Activated naive CD8-positive, alpha-beta T cell treated with anti-CD3 and anti-CD28 coated beads, Interleukin-2, amount 50 U/mL, for 24 hours (primary cell): ENCODE data around the gene CHRNE.

Experiments
- ATAC-seq: fragments of 150-1000 bp; cut with Tn5 transposase; one replicate; pipeline ENCODE4 v1.10.0; 2021
- DNase-seq: peaks from one replicate; pipeline ENCODE4 v3.0.0; 2021
- H3K27ac Mint-ChIP-seq: one replicate; pipeline ENCODE4 v1.8.0; 2021; ENCODE audit warnings: mild to moderate bottlenecking, mixed read lengths
- H3K27me3 Mint-ChIP-seq: one replicate; pipeline ENCODE4 v1.8.0; 2021; ENCODE audit warnings: mixed read lengths
- H3K36me3 Mint-ChIP-seq: one replicate; pipeline ENCODE4 v1.8.0; 2021; ENCODE audit warnings: low read depth, mixed read lengths
- H3K4me1 Mint-ChIP-seq: one replicate; pipeline ENCODE4 v1.8.0; 2021; ENCODE audit warnings: mixed read lengths
- H3K4me3 Mint-ChIP-seq: one replicate; pipeline ENCODE4 v1.8.0; 2021; ENCODE audit warnings: mild to moderate bottlenecking, moderate library complexity, mixed read lengths
- H3K9me3 Mint-ChIP-seq: one replicate; pipeline ENCODE4 v1.8.0; 2021; ENCODE audit warnings: mixed read lengths

CHRNE gene

GRCh38 chr17:4903051-4903818, at the start of gene CHRNE:
CHRNE (minus strand) TSS chr17:4903098; CDS start chr17:4903063, 35 bp downstream.
- no peaks in the 10 kb centered on the region for H3K9me3 Mint-ChIP-seq
- no peaks in the 10 kb centered on the region for H3K27me3 Mint-ChIP-seq
- peak within 1 kb of the TSS; percentile 53 for H3K4me3 Mint-ChIP-seq
- peak; percentile 51 for ATAC-seq
- peak within 1 kb of the TSS; percentile 17 for H3K27ac Mint-ChIP-seq
- peak; percentile 82 for DNase-seq
- peaks cover 39% of the 10 kb centered on the region for H3K4me1 Mint-ChIP-seq
- H3K36me3 Mint-ChIP-seq: no peaks in the 10 kb centered on the region

- ATAC-seq (no peak), DNase-seq (no peak)
- H3K27me3 Mint-ChIP-seq: peaks cover 1% of the 10 kb centered on the region
- peaks cover 24% of the 10 kb centered on the region for H3K4me1 Mint-ChIP-seq
- peaks cover 13% of the 10 kb centered on the region for H3K36me3 Mint-ChIP-seq
- no peaks in the 10 kb centered on the region for H3K9me3 Mint-ChIP-seq
- peak overlapping the region; percentile 99 for H3K4me3 Mint-ChIP-seq
- H3K27ac Mint-ChIP-seq: peak overlapping the region; percentile 92
These were observed 48.6 kb upstream of the CHRNE start for GRCh38 chr17:4951486-4951885.

- peaks cover 1% of the 10 kb centered on the region for H3K27me3 Mint-ChIP-seq
- peaks cover 20% of the 10 kb centered on the region for H3K36me3 Mint-ChIP-seq
- no peak for ATAC-seq
- H3K4me3 Mint-ChIP-seq: peak within 1 kb of the TSS; percentile 99
- H3K4me1 Mint-ChIP-seq: peaks cover 29% of the 10 kb centered on the region
- H3K9me3 Mint-ChIP-seq: no peaks in the 10 kb centered on the region
- peak; percentile 28 for DNase-seq
- peak within 1 kb of the TSS; percentile 92 for H3K27ac Mint-ChIP-seq
These were observed 47.9 kb upstream of the CHRNE start, which contains the start of gene ENO3 for GRCh38 chr17:4950746-4951204. ENO3 (plus strand) TSS chr17:4951119; CDS start chr17:4951830, 711 bp downstream.

- peak overlapping the region; percentile 92 for H3K27ac Mint-ChIP-seq
These were observed 47.3 kb upstream of the CHRNE start for GRCh38 chr17:4950075-4950745.

GRCh38 chr17:4949321-4950074, 46.6 kb upstream of the CHRNE start:
- peak overlapping the region; percentile 99 for H3K4me3 Mint-ChIP-seq
- peaks cover 42% of the 10 kb centered on the region for H3K4me1 Mint-ChIP-seq
- peak overlapping the region; percentile 92 for H3K27ac Mint-ChIP-seq
- peaks cover 1% of the 10 kb centered on the region for H3K27me3 Mint-ChIP-seq
- peaks cover 32% of the 10 kb centered on the region for H3K36me3 Mint-ChIP-seq
- DNase-seq (peak; percentile 79), ATAC-seq (peak; percentile 16)
- H3K9me3 Mint-ChIP-seq: no peaks in the 10 kb centered on the region

More at GRCh38 chr17:4950075-4950745, 47.3 kb upstream of the CHRNE start:
- Mint-ChIP-seq H3K27me3 (peaks cover 1% of the 10 kb centered on the region), H3K4me3 (peak overlapping the region; percentile 99), H3K4me1 (peaks cover 35% of the 10 kb centered on the region), H3K36me3 (peaks cover 26% of the 10 kb centered on the region), H3K9me3 (no peaks in the 10 kb centered on the region)
- DNase-seq: peak; percentile 48
- ATAC-seq: peak; percentile 11

- peak; percentile 81 for DNase-seq
- Mint-ChIP-seq H3K9me3 (no peaks in the 10 kb centered on the region), H3K36me3 (peaks cover 36% of the 10 kb centered on the region), H3K4me3 (peak overlapping the region; percentile 99), H3K27me3 (peaks cover 1% of the 10 kb centered on the region), H3K4me1 (peaks cover 48% of the 10 kb centered on the region), H3K27ac (peak overlapping the region; percentile 100)
- peak; percentile 34 for ATAC-seq
These were observed 46.0 kb upstream of the CHRNE start for GRCh38 chr17:4948931-4949320.

GRCh38 chr17:4948166-4948930, 45.5 kb upstream of the CHRNE start, which contains the start of gene PFN1:
PFN1 (minus strand) TSS chr17:4948530; CDS start chr17:4948394, 136 bp downstream.
- ATAC-seq (peak; percentile 12), DNase-seq (peak; percentile 90)
- Mint-ChIP-seq H3K4me1 (peaks cover 54% of the 10 kb centered on the region), H3K27ac (peak within 1 kb of the TSS; percentile 100), H3K9me3 (no peaks in the 10 kb centered on the region), H3K36me3 (peaks cover 36% of the 10 kb centered on the region), H3K4me3 (peak within 1 kb of the TSS; percentile 99), H3K27me3 (peaks cover 1% of the 10 kb centered on the region)

GRCh38 chr17:4947411-4948165, 44.7 kb upstream of the CHRNE start:
- H3K4me1 Mint-ChIP-seq: peaks cover 61% of the 10 kb centered on the region
- H3K9me3 Mint-ChIP-seq: no peaks in the 10 kb centered on the region
- peak overlapping the region; percentile 99 for H3K4me3 Mint-ChIP-seq
- DNase-seq: peak; percentile 77
- ATAC-seq: peak; percentile 3
- peaks cover 1% of the 10 kb centered on the region for H3K27me3 Mint-ChIP-seq
- peak overlapping the region; percentile 100 for H3K27ac Mint-ChIP-seq
- peaks cover 43% of the 10 kb centered on the region for H3K36me3 Mint-ChIP-seq

- Mint-ChIP-seq H3K36me3 (peaks cover 48% of the 10 kb centered on the region), H3K4me1 (peaks cover 67% of the 10 kb centered on the region), H3K27me3 (peaks cover 1% of the 10 kb centered on the region), H3K4me3 (peak overlapping the region; percentile 99), H3K27ac (peak overlapping the region; percentile 100), H3K9me3 (no peaks in the 10 kb centered on the region)
- ATAC-seq (no peak), DNase-seq (no peak)
These were observed 44.1 kb upstream of the CHRNE start for GRCh38 chr17:4947010-4947410.

- no peak for DNase-seq
- H3K27ac Mint-ChIP-seq: peak overlapping the region; percentile 100
- H3K4me3 Mint-ChIP-seq: peak overlapping the region; percentile 99
- ATAC-seq: no peak
- peaks cover 70% of the 10 kb centered on the region for H3K4me1 Mint-ChIP-seq
- peaks cover 54% of the 10 kb centered on the region for H3K36me3 Mint-ChIP-seq
- peaks cover 1% of the 10 kb centered on the region for H3K27me3 Mint-ChIP-seq
- H3K9me3 Mint-ChIP-seq: no peaks in the 10 kb centered on the region
These were observed 43.5 kb upstream of the CHRNE start for GRCh38 chr17:4946312-4946976.

GRCh38 chr17:4945944-4946280, 43.0 kb upstream of the CHRNE start:
- H3K27me3 Mint-ChIP-seq: peaks cover 1% of the 10 kb centered on the region
- no peaks in the 10 kb centered on the region for H3K9me3 Mint-ChIP-seq
- H3K4me3 Mint-ChIP-seq: peak overlapping the region; percentile 99
- H3K4me1 Mint-ChIP-seq: peaks cover 70% of the 10 kb centered on the region
- DNase-seq (no peak), ATAC-seq (no peak)
- peaks cover 59% of the 10 kb centered on the region for H3K36me3 Mint-ChIP-seq
- H3K27ac Mint-ChIP-seq: peak overlapping the region; percentile 100

- peak; percentile 59 for ATAC-seq
- DNase-seq: peak; percentile 88
- peaks cover 59% of the 10 kb centered on the region for H3K36me3 Mint-ChIP-seq
- peaks cover 1% of the 10 kb centered on the region for H3K27me3 Mint-ChIP-seq
- H3K4me1 Mint-ChIP-seq: peaks cover 64% of the 10 kb centered on the region
- H3K27ac Mint-ChIP-seq: peak overlapping the region; percentile 100
- no peaks in the 10 kb centered on the region for H3K9me3 Mint-ChIP-seq
- H3K4me3 Mint-ChIP-seq: peak overlapping the region; percentile 99
These were observed 42.5 kb upstream of the CHRNE start for GRCh38 chr17:4945176-4945943.
